Stimulated activated naive CD8-positive, alpha-beta T cell treated with anti-CD3 and anti-CD28 coated beads, Interleukin-15, Interleukin-2, amounts not matched to agents 100 ng/mL and 50 ng/mL, for 24 hours (primary cell): ENCODE data around the gene IL31.

Source experiments
- H3K27ac Mint-ChIP-seq: one replicate; pipeline ENCODE4 v1.8.0; 2021; ENCODE audit warnings: mild to moderate bottlenecking, mixed read lengths
- H3K27me3 Mint-ChIP-seq: one replicate; pipeline ENCODE4 v1.8.0; 2021; ENCODE audit warnings: mixed read lengths
- H3K36me3 Mint-ChIP-seq: one replicate; pipeline ENCODE4 v1.8.0; 2021; ENCODE audit warnings: low read depth, mixed read lengths
- H3K4me1 Mint-ChIP-seq: one replicate; pipeline ENCODE4 v1.8.0; 2021; ENCODE audit warnings: low read depth, mixed read lengths
- H3K4me3 Mint-ChIP-seq: one replicate; pipeline ENCODE4 v1.8.0; 2021; ENCODE audit warnings: mild to moderate bottlenecking, mixed read lengths
- H3K9me3 Mint-ChIP-seq: one replicate; pipeline ENCODE4 v1.8.0; 2021; ENCODE audit warnings: mixed read lengths

Gene IL31

GRCh38 chr12:122147514-122148290 lies 26.3 kb downstream of the IL31 start:
- no peaks in the 10 kb centered on the region for H3K27me3 Mint-ChIP-seq
- no peaks in the 10 kb centered on the region for H3K9me3 Mint-ChIP-seq
- H3K4me3 Mint-ChIP-seq = no peak overlapping the region
- no peaks in the 10 kb centered on the region for H3K4me1 Mint-ChIP-seq
- H3K36me3 Mint-ChIP-seq = peaks cover 6% of the 10 kb centered on the region
- no peak overlapping the region for H3K27ac Mint-ChIP-seq

GRCh38 chr12:122145505-122146330 lies 28.3 kb downstream of the IL31 start:
- Mint-ChIP-seq H3K4me1 (no peaks in the 10 kb centered on the region), H3K27me3 (no peaks in the 10 kb centered on the region), H3K4me3 (no peak overlapping the region), H3K36me3 (peaks cover 10% of the 10 kb centered on the region), H3K27ac (no peak overlapping the region), H3K9me3 (no peaks in the 10 kb centered on the region)

- Mint-ChIP-seq H3K27ac (no peak overlapping the region), H3K9me3 (no peaks in the 10 kb centered on the region), H3K27me3 (no peaks in the 10 kb centered on the region), H3K4me3 (no peak overlapping the region), H3K36me3 (peaks cover 10% of the 10 kb centered on the region), H3K4me1 (no peaks in the 10 kb centered on the region)
These were observed 29.1 kb downstream of the IL31 start for GRCh38 chr12:122144885-122145284.

- H3K36me3 Mint-ChIP-seq = peaks cover 15% of the 10 kb centered on the region
- H3K27me3 Mint-ChIP-seq = no peaks in the 10 kb centered on the region
- H3K9me3 Mint-ChIP-seq = no peaks in the 10 kb centered on the region
- no peaks in the 10 kb centered on the region for H3K4me1 Mint-ChIP-seq
- H3K4me3 Mint-ChIP-seq = no peak overlapping the region
- H3K27ac Mint-ChIP-seq = no peak overlapping the region
These were observed 31.2 kb downstream of the IL31 start for GRCh38 chr12:122142857-122143256.

- H3K27ac Mint-ChIP-seq = no peak overlapping the region
These were observed 31.9 kb downstream of the IL31 start for GRCh38 chr12:122141911-122142725.

GRCh38 chr12:122140467-122141257 lies 33.4 kb downstream of the IL31 start:
- H3K36me3 Mint-ChIP-seq = peaks cover 15% of the 10 kb centered on the region
- H3K9me3 Mint-ChIP-seq = no peaks in the 10 kb centered on the region
- no peaks in the 10 kb centered on the region for H3K4me1 Mint-ChIP-seq
- no peak overlapping the region for H3K4me3 Mint-ChIP-seq
- H3K27ac Mint-ChIP-seq = no peak overlapping the region
- H3K27me3 Mint-ChIP-seq = no peaks in the 10 kb centered on the region

More at GRCh38 chr12:122141911-122142725, 31.9 kb downstream of the IL31 start:
- H3K4me1 Mint-ChIP-seq = no peaks in the 10 kb centered on the region
- peaks cover 15% of the 10 kb centered on the region for H3K36me3 Mint-ChIP-seq
- no peaks in the 10 kb centered on the region for H3K27me3 Mint-ChIP-seq
- H3K4me3 Mint-ChIP-seq = no peak overlapping the region
- H3K9me3 Mint-ChIP-seq = no peaks in the 10 kb centered on the region

- Mint-ChIP-seq H3K27ac (no peak overlapping the region), H3K27me3 (no peaks in the 10 kb centered on the region), H3K4me1 (no peaks in the 10 kb centered on the region), H3K36me3 (peaks cover 17% of the 10 kb centered on the region), H3K9me3 (no peaks in the 10 kb centered on the region), H3K4me3 (no peak overlapping the region)
These were observed 34.1 kb downstream of the IL31 start for GRCh38 chr12:122139941-122140340.

- Mint-ChIP-seq H3K9me3 (no peaks in the 10 kb centered on the region), H3K27me3 (no peaks in the 10 kb centered on the region), H3K36me3 (peaks cover 19% of the 10 kb centered on the region), H3K27ac (no peak overlapping the region), H3K4me1 (no peaks in the 10 kb centered on the region), H3K4me3 (no peak overlapping the region)
These were observed 34.8 kb downstream of the IL31 start for GRCh38 chr12:122139266-122139665.

GRCh38 chr12:122138616-122139015 lies 35.4 kb downstream of the IL31 start:
- no peaks in the 10 kb centered on the region for H3K4me1 Mint-ChIP-seq
- no peak overlapping the region for H3K4me3 Mint-ChIP-seq
- no peaks in the 10 kb centered on the region for H3K9me3 Mint-ChIP-seq
- H3K27me3 Mint-ChIP-seq = no peaks in the 10 kb centered on the region
- no peak overlapping the region for H3K27ac Mint-ChIP-seq
- peaks cover 19% of the 10 kb centered on the region for H3K36me3 Mint-ChIP-seq

- Mint-ChIP-seq H3K36me3 (peaks cover 22% of the 10 kb centered on the region), H3K27ac (no peak overlapping the region), H3K27me3 (no peaks in the 10 kb centered on the region), H3K4me1 (no peaks in the 10 kb centered on the region), H3K9me3 (no peaks in the 10 kb centered on the region), H3K4me3 (no peak overlapping the region)
These were observed 35.8 kb downstream of the IL31 start for GRCh38 chr12:122138181-122138580.

GRCh38 chr12:122137681-122138080 lies 36.3 kb downstream of the IL31 start:
- Mint-ChIP-seq H3K4me1 (no peaks in the 10 kb centered on the region), H3K36me3 (peaks cover 26% of the 10 kb centered on the region), H3K27ac (no peak overlapping the region), H3K9me3 (no peaks in the 10 kb centered on the region), H3K27me3 (no peaks in the 10 kb centered on the region), H3K4me3 (no peak overlapping the region)

- H3K36me3 Mint-ChIP-seq = peaks cover 28% of the 10 kb centered on the region
- H3K4me1 Mint-ChIP-seq = no peaks in the 10 kb centered on the region
- H3K27me3 Mint-ChIP-seq = no peaks in the 10 kb centered on the region
- no peak overlapping the region for H3K4me3 Mint-ChIP-seq
- no peak overlapping the region for H3K27ac Mint-ChIP-seq
- H3K9me3 Mint-ChIP-seq = no peaks in the 10 kb centered on the region
These were observed 36.8 kb downstream of the IL31 start for GRCh38 chr12:122137229-122137628.

- Mint-ChIP-seq H3K9me3 (no peaks in the 10 kb centered on the region), H3K27me3 (no peaks in the 10 kb centered on the region), H3K4me3 (no peak overlapping the region), H3K4me1 (no peaks in the 10 kb centered on the region), H3K36me3 (peaks cover 26% of the 10 kb centered on the region), H3K27ac (no peak overlapping the region)
These were observed 38.5 kb downstream of the IL31 start for GRCh38 chr12:122135437-122136031.
